NCI-H1436 (cell line): ENCODE results near the gene DCXR.

Experiments used
- DNase-seq: peaks from one replicate; lab custom pipeline; 2025; lab: John Stamatoyannopoulos, UW

DCXR gene

DNA sequence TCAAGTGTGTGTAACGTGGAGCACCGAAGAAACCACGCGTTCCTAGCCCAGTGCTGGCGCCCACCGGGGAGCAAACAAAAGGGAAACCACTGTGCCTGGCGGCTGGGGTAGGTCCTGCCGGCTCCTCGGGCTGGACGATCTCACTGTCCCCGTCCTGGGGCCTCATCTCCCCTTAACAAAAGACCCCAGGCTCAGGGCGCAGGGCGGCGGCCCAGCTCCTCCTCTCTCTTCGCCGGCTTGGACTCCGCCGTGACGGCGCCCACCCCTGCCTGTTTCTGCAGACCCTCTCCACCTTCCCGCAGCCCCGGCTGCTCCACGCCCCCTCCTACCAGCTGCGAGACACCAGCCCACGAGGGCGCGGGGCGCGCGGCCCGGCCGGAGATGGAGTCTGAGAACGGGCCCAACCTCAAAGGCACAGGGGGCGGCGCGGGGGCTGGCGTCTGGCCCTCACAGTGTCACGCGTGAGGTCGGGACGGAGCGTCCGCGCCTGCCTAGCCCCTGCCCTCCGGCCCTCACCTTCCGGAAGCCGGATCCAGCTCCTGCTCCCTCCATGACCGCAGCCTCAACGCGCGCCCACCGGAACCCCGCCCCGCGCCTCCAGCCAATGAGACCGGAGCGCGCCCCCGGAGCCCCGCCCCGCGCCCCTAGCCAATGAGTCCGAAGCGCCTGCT, 15.1 kb downstream of the DCXR start, which contains the start of gene CENPX:
TSS of gene CENPX (minus strand) at position 569 of the 671 bp plus-strand sequence. CDS start at position 552, 17 bp downstream.
- no peak for DNase-seq

DNA sequence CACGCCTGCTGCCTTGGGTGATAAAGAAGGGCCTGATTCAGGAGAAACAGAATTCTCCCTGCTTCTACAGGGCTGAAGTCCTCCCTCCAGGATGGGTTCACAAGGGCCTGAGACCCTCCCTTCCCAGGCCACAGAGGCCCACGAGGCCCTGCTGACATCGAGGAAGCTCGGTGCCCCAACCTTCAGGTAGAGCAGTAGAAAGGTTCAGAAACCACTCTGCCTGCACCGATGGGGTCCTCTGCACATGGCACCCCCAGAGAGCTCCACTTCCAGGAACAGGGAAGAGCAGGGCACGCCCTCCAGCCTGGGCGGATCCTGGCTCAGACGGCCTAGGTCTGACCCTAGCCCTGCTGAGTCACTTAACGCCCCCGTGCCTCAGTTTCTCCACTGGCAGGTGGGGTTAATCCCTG, 15.6 kb downstream of the DCXR start:
- DNase-seq: no peak

DNA sequence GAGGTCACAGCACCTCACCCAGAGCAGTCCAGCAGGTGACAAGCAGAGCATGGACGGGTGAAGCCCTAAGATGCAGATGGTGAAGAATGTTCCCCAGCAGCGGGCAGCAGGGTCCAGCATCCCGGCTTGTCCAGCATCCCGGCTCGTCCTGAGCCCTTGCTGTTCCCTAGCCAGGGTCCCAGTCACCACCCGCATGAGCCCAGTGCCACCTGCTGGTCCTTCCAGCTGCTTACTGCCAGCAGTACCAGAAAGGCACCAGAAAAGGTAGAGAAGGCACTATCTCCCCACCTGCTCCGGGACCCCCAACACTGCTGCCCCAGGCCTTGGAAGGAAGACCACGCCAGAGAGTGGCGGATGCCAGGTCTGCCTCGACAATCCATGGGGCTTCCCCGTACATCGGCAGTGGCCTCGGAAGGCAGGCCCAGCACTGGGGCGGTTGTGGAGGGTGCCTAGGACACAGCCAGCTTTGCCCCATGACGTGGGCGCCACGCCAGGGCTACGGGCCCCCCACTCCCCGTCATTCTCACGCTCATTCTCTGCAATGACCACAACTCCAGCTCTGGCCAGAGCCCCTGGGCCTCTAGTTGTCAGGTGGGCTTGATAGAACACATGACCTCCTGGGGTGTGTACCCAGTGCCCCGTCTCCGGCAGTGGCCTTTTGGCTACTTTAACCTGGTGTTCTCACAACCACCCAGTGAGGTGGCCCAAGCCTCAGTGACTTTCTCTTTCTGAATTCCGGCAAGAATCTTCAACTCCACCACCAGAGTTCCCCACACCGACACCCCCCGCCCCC, 16.2 kb downstream of the DCXR start:
- peak; percentile 24 for DNase-seq

DNA sequence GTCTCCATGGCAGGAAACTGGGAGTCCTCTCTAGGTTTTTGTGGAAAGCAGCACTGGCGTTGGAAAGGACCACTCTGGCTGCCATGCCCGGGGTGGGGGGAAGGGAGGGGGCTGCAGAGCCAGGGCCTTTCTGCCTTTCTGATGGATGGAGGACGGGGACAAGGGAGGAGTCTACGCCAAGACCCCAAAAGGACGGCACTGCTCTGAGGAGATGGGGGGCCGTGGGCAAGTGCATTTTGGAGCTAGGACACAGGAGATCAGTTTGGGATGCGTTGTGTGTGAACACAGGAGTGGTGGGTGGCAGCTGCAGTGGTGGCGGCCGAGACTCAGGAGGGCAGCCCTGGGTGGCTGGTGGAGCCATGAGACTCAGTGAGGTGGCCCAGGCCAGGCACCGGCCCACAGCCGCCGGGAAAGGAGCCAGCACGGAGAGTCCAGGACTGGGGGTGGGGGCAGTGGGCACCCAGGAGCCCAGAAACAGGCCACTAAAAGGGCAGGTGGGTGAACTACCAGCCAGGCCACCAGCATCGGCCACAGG, 16.9 kb downstream of the DCXR start:
- DNase-seq: no peak

DNA sequence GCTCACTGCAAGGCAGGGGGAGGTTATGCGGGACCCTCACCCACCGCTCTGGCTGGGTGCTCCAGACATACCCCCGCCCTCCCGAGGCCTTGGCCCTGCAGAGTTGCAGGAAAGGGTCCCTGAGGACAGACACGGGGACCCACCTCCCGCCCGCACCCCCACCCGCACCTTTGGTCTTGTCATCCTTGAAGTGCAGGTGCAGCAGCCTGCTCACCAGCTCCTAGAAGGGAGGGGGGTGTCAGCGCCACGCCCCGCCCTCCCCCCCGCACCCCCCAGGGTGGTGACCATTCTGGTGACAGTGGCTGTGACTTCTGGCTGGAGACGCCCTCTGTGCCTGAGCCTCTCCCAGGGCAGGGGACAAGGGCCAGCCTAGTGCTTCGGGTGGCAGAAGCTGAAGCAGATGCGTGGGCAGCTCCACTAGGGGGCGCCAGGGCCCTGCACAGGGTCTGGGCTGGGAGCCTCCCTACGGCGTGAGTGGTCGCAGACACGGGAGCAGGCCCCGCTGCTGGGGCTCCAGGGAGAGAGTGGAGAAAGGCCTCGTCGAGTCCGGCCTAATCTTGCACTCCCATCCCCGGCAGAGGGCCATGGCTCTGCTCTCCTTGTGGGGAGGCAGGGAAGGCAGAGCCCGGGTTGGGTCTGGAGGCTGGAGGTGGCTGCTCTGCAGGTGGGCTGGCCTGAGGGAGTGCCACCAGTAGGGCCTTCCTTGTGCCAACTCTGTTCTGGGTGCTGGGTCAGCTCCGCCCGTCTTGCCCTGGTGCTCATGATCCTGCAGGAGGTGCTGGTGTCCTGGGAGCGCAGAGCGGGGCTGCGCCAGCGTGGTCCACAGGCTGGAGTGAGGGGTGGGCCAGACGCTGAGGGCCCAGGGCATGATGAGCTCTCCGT, 17.6 kb downstream of the DCXR start:
- peak; percentile 44 for DNase-seq

DNA sequence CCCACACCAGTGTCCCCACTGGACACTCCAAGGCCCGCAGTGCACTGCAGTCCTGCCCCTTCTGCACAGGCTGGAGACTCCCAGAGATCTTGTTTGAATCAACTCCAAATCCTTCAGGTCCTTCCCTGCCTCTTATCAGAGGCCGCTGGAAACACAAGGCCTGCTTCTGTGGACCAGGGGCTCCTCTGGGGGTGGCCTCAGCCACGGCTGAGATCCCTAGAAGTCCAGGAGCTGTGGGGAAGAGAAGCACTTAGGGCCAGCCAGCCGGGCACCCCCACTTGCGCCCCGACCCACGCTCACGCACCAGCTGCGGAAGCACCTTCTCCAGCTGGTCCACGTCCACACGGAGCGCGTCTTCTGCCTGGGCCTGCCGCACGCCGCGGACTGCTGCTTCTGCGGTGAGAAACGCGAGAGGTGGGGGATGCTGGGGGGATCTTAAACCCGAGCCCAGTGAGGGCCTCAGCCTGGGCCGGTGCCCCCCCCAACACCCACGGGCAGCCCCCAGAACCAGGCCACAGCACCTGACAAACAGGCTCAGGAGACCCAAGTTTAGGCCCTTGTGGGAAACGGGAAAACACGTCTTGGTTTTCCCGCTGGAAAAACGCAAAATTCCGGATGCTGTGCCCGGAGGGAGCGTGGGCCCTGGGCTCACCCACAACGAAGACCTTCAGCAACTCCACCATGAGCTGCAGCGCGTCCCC, 18.4 kb downstream of the DCXR start:
- DNase-seq: no peak

DNA sequence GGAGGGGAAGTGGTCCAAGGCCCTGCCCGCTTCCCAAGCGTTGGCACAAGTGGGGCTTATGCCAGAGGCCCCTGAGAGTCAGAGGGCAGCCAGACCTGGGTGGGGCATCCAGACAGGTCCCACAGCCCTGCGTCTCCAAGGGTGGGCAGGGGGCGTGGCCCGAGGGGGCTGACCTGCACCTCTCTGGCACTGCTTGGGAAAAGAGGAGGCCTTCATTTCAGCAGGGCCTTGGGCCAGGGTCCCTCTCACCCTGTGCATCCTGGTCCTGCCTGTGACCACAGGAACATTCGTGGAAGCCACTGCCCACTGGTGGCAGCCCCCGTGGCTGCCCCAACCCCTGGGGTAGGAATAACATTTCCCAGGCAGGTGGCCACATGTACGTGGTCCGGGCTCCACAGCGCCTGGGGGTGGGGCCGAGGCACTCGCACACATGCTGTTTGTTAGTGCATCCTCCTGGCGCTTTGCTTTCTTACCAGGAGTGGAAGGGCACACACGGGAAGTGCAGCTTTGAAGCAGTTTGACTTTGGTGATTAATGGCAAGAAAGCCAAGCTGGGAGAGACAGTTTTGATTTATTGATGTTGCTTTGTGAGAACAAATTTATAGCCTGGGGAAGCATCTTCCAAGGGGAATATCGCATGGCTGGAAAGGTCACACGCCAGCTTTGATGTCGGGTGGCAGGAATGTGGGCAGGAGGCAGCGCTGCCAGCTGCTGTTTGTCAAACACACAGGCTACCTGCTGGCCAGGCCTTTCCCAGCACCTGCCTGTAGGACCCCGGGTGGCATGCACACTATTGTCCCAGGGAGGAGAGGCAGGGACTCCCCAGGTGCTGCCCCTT, 19.1 kb downstream of the DCXR start:
- DNase-seq: no peak

DNA sequence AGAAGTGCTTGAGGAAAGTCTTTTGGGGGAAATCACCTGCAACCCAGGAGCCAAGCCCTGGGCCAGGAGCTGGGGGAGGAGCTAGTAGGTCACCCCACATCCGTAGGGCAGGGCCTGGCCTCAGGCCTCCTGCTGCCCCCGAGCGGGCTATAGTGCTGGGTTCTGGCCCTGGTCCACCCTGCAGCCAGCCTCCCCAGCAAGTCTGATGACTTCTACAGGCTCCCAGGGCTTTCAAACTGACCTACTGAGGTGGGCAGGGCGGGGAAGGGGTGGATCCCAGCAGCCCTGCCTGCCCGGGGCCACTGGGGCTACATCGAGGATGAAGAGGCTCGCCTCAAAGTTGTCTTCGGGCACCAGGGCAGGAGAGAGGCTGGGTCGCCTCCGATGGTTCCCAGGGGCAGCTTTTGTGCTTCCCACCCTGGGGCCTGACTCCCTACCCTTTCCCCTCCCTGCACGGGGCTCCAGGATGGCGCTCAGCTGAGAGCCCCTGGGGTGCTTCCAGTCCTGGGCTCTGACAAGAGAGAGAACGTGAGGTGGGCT, 19.8 kb downstream of the DCXR start:
- DNase-seq: no peak

DNA sequence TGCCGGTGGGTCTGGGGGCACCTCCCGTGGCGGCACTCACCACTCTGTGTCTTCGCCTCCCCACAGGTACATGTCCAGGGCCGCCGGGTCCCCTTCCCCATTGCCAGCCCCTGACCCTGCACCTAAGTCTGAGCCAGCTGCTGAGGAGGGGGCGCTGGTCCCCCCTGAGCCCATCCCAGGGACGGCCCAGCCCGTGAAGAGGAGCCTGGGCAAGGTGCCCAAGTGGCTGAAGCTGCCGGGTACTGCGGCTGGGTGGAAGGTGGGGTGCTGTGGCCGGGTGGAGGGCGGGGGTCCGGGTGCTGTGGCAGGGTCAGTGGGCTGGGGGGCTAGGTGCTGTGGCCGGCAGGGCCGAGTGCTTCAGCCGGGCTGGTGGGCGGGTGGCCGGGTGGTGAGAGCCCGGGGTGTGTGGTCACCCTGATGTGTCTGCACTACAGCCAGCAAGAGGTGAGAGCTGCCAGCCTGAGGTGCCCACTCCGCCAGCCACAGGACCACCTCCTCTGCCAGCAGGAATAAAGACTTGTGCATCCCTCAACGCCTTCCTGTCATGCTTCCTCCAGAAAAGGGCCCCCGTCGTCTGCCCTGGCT, 20.5 kb downstream of the DCXR start:
- DNase-seq: no peak

DNA sequence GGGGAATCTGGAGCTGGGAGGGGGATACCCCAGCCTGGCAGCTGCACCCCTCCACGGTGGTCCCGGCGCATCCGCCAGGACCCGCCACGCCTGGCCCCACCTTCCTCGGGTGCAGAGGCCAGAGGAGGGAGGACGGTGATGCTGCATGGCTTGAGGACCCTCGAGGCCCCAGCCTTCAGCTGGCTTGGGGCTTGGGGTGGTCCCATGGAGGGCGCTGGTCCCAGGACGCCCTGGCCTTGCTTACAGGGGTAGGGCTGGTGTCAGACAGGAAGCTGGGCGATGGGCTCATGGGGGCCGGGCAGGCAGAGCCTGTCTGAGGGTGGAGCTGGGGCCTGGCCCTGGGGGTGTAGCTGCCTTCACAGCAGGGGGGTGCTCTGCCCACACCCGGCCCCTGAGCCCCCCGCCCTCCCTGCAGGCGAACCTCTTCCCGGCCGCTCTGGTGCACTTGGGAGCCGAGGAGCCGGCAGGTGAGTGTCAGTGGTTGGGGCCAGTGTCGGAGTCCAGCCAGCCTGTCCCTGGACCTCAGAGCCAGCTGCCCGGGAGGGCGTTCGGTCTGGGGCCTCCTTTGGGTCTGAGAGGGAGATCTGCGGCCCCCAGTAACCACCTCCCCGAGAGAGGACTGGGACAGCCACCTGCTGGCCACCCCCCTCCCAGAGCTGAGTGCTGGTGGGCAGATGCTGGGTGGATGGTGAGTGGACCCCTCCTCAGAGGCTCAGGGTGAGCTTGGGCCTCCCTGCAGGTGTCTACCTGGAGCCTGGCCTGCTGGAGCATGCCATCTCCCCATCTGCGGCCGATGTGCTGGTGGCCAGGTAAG, 21.2 kb downstream of the DCXR start:
- DNase-seq: no peak

DNA sequence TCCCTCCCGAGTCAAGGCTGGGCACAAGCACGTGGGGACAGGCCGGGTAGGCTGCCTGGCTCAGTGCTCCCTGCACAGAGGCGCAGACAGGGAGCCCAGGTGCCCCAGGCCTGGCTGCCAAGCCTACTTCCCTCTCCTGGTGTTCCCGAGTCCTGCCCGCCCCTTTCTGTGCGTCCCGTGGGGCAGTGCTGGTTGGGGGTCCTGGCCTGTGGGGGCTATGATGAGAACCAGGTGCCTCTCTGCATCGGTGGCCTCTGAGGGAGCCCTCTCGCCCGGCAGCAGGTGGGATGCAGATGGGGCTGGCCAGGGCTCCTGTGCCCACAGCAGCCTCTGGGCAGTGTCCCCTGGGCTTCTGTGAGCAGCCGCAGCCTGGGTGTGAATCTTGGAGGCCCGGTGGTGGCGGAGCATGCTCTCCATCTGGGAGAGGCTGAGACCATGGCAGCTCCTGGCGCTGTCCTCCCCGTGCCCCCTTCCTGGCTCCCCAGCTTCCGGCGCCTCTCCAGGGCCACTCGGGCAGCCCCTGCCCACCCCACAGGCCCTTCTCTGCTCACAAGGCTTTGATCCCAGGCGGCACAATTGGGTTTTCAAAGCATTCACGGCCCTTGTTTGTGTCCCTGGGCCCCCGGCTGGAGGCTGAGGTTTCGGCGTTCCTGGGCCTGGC, 22.1 kb downstream of the DCXR start:
- DNase-seq: no peak

DNA sequence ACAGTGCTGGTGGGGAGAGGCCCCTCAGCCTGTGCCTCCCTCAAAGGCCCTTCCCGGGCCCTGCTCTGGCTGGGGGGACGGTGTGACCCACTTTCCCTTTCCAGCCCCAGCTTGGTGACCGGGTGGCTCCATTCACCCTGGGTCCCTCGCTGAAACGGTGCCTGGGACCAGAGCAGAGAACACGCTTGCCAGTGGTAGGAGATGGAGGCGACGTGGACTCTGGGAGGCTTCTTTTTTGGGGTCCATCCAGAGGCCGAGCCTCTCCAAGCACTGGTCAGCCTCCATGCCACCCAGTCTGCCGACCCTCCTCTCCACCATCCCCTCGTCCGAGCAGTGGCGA, 22.6 kb downstream of the DCXR start:
- DNase-seq: no peak

DNA sequence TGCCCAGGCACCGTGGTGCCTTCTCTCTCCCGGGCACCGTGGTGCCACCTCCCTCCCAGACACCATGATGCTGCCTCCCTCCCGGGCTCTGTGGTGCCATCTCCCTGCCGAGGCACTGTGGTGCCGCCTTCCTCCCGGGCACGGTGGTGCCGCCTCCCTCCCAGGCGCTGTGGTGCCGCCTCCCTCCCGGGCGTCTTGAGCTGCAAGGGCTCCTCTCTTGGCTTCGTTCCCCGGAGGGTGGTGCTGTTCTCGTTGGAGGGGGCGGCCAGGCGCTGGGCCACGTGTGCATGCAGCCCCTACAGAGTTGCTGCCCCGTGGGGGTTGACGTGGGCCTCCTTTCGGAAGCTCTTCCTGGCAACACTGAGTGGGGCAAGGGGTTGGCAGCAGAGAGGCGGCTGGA, 23.1 kb downstream of the DCXR start:
- peak; percentile 43 for DNase-seq

DNA sequence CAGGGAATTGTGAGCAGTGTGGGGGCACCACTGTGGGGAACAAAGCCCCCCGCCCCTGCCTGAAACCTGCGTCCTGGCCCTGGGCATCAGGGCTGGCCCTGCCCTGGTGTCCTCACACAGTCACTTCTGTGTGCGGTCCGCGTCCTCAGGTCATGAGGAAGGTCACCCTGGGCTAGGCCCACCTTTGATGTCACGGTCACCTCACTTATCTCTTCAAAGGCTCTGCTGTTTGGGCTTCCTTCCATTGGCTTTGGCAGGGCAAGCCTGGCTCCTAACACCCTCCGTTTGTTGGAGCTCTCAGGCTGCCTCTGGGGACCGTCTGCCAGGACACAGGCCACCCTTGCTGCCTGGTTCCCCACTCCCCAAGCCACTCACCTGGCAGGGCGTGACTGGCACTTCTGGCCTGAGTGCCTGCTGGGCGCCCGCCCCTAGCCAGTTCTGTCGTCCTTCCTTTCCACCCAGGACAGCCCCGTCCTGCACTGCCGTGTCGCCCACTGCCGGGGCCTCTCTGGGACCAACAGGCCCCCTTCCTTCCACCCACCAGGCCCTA, 23.6 kb downstream of the DCXR start:
- no peak for DNase-seq

DNA sequence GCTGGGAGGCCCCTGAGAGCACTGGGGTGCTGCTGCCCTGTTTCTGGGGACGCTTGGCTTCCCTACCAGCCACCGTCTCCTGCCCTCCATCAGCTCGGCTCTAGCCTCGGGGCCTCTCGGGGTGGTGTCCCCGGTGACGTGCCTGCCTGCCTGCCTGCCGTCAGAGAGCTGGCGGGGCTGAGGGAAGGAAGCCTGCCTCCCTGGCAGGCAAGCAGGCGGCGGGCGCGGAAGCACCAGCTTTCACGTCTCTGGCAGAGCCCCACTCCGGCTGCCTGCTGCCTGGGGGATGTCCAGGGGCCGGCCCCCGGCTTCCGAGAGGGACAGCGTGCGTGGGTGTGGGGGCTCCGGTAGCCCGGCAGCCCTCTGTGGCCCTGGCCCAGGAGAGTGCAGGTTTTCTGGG, 24.2 kb downstream of the DCXR start:
- no peak for DNase-seq

DNA sequence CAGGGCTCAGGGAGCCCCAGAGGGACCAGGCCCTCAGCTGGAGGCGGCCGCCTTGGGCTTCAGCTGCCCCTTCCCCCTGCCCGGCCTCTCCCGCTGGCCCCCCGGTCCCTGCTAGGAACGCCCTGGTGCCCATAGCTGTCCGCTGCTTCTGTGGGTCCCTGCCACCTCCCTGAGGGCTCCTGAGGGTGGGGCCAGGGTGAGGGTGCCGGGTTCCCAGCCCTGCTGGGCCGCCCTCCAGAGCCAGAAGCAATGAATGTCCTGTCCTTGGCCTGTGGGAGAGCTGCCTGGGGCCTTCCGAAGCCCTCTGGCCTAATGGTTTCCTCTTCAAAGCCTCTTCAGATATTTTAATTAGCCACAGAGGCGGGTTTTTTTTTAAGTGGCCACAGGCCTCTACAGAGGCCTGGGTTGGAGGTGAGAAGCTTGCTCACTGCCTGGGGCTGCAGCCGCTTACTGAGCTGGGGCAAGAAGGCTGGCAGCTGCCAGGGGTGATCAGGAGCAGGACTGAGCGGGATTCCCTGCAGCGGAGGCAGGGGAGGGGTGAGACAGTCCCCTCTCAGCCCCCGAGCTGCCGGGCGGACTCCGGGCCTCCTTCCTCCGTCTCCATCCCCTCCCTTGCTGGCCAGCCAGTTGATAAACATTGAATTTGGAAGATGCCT, 24.7 kb downstream of the DCXR start:
- DNase-seq: peak; percentile 53

DNA sequence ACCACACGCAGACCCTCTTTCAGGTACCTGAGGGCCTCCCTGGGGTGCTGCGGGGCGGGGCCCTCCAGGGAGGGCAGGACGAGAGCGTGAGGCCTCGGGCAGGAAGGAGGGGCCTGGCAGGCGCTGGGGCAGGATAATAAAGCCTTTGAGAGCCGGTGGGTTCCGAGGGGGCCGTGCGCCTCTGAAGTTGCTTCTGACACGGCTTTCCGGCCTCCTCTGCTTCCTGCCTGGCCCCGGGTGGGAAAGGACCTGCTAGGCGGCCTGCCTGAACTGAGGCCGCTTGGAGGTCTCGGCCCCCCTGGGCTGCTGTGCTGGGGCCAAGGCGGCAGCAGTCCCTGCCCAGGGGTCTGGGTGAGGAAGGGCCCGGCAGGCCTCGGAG, 25.2 kb downstream of the DCXR start:
- DNase-seq: no peak

DNA sequence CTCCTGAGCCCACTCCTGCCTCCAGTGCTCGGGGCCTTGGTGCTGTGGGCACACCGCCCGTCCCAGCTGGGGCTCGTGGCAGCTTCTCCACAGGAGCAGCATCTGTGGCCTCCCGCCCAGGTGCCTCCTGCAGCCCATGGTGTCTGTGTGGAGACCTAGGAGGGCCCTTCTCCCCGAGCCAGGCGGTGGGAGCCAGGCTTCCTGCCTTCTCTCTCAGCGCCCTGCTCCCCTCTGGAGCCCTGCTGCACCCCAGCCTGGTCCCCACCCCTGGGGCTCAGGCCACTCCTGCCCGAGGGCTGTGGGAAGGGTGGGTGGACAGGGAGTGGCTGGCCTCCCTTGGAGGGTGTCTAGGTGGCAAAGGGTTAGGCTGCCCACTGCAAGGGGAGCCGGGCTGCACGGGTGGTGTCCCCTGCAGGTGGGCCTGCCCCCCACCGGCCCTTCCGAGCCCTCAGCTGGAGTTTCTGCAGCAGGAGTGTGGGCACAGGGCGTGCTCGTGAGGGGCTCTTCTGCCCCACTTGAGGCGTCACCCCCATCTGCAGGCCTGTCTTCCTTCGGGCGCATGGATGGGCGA, 25.8 kb downstream of the DCXR start:
- no peak for DNase-seq
